Hepatocyte (in vitro differentiated cells): ENCODE results near the gene ATOX1. TPM values are rescaled to one million over a fixed set of nuclear protein-coding genes. Genes with fewer than 3 reads are reported as not detected.
A peak's percentile ranks its signal among the peaks of the same experiment; 100 is the strongest.

Experiments
- DNase-seq: peaks from one replicate; pipeline ENCODE4 v3.0.0-alpha.2; 2016; ENCODE audit warnings: low spot score
- H2AFZ ChIP-seq: fragments of 200-600 bp; sonication (generic); 2 replicates; pipeline ENCODE4 v1.6.0; 2016; ENCODE audit warnings: antibody characterized with exemption, mild to moderate bottlenecking
- H3K27ac ChIP-seq: fragments of 200-600 bp; sonication (generic); 2 replicates; pipeline ENCODE4 v1.5.1; 2016; ENCODE audit warnings: mild to moderate bottlenecking
- H3K27me3 ChIP-seq: fragments of 200-600 bp; sonication (generic); 2 replicates; pipeline ENCODE4 v1.6.1; 2016
- H3K36me3 ChIP-seq: fragments of 200-600 bp; sonication (generic); replicated peaks from 2 replicates; pipeline ENCODE4 v1.5.1; 2016; ENCODE audit warnings: low read depth; ENCODE audit not compliant: insufficient read depth
- H3K4me1 ChIP-seq: fragments of 200-600 bp; sonication (generic); 2 replicates; pipeline ENCODE4 v1.5.1; 2016; ENCODE audit warnings: mild to moderate bottlenecking, moderate library complexity; ENCODE audit not compliant: insufficient read depth
- H3K4me2 ChIP-seq: fragments of 200-600 bp; sonication (generic); 2 replicates; pipeline ENCODE4 v1.6.0; 2016
- H3K4me3 ChIP-seq: fragments of 200-600 bp; sonication (generic); 2 replicates; pipeline ENCODE4 v1.5.1; 2016; ENCODE audit warnings: mild to moderate bottlenecking
- H3K79me2 ChIP-seq: fragments of 200-600 bp; sonication (generic); 2 replicates; pipeline ENCODE4 v1.6.0; 2017; ENCODE audit warnings: mild to moderate bottlenecking
- H3K9me2 ChIP-seq: fragments of 200-600 bp; sonication (generic); replicated peaks from 2 replicates; pipeline ENCODE4 v1.6.0; 2017; ENCODE audit warnings: mild to moderate bottlenecking; ENCODE audit not compliant: insufficient read depth
- H3K9me3 ChIP-seq: fragments of 200-600 bp; sonication (generic); 2 replicates; pipeline ENCODE4 v1.5.1; 2016; ENCODE audit warnings: low read depth, mild to moderate bottlenecking
- H4K20me1 ChIP-seq: fragments of 200-600 bp; sonication (generic); 2 replicates; pipeline ENCODE4 v1.6.0; 2016; ENCODE audit warnings: mild to moderate bottlenecking; ENCODE audit not compliant: insufficient read depth, poor library complexity, severe bottlenecking
- EZH2 ChIP-seq: fragments of 200-600 bp; sonication (generic); IDR thresholded peaks from 2 replicates; pipeline ENCODE4 v1.6.1; 2016; ENCODE audit warnings: antibody characterized with exemption, mild to moderate bottlenecking, borderline replicate concordance
- EZH2phosphoT487 ChIP-seq: fragments of 200-600 bp; sonication (generic); IDR thresholded peaks from one replicate; pipeline ENCODE4 v1.6.1; 2018; ENCODE audit warnings: antibody characterized with exemption, mild to moderate bottlenecking, low read depth, moderate library complexity; ENCODE audit not compliant: unreplicated experiment, severe bottlenecking
- WGBS: methylation state at CpG from one replicate; pipeline ENCODE4 v1.1.6; 2016; ENCODE audit warnings: low lambda C conversion rate; ENCODE audit errors: missing lambda C conversion rate; 5-methylcytosine and 5-hydroxymethylcytosine counted together
- polyA plus RNA-seq: library from polyadenylated mRNA; unstranded; fragments of >200 nt; fragmentation: Nextera tagmentation; extraction: Ambion mirVana; gene quantifications from 2 replicates; pipeline ENCODE4 v1.2.1, GENCODE V29; 2016
- total RNA-seq: library from RNA; depleted of rRNA; stranded (reverse); fragments of >200 nt; gene quantifications from 2 replicates; pipeline ENCODE4 v1.2.3, GENCODE V29; 2014
- TF ChIP-seq, protein P1 (sequence below): fragments of 200-600 bp; sonication (generic); IDR thresholded peaks from 2 replicates; pipeline ENCODE4 v1.5.1; 2016; ENCODE audit warnings: antibody characterized with exemption, mild to moderate bottlenecking; ENCODE audit not compliant: poor library complexity

Gene ATOX1
- total and polyA plus RNA-seq, 2 experiments from 2014 or later: 112 to 348 TPM

DNA sequence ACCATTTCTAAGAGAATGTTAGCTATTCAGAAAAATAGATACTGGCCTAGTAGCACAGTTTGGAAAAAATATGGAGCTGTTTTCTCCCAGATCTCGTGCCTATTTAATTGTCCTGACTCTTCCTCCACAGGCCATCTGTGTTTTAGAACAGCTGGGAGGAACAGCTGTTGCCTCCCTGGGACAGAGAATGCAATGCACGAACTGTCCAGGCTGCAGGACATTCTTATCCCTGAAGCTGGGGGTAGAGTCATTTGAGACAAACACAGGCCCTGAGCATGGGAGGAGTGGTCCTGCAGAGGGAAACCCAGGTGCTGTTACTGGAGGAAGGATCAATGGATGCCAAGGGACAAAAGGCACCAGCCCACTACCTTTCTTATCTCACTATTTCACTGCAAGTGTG is 50.9 kb downstream of the ATOX1 start:
- H3K4me3 ChIP-seq: no peak overlapping the region
- no peaks in the 10 kb centered on the region for H3K79me2 ChIP-seq
- no peaks in the 10 kb centered on the region for H3K36me3 ChIP-seq
- H3K9me2 ChIP-seq: no peaks in the 10 kb centered on the region
- H4K20me1 ChIP-seq: no peaks in the 10 kb centered on the region
- no peak overlapping the region for H3K4me2 ChIP-seq
- peaks cover 9% of the 10 kb centered on the region for H3K4me1 ChIP-seq
- WGBS: 64% methylated on average over 2 of the region's 2 CpGs
- TF ChIP-seq EZH2phosphoT487 (no peak), EZH2 (no peak)
- TF ChIP-seq, protein P1, sequence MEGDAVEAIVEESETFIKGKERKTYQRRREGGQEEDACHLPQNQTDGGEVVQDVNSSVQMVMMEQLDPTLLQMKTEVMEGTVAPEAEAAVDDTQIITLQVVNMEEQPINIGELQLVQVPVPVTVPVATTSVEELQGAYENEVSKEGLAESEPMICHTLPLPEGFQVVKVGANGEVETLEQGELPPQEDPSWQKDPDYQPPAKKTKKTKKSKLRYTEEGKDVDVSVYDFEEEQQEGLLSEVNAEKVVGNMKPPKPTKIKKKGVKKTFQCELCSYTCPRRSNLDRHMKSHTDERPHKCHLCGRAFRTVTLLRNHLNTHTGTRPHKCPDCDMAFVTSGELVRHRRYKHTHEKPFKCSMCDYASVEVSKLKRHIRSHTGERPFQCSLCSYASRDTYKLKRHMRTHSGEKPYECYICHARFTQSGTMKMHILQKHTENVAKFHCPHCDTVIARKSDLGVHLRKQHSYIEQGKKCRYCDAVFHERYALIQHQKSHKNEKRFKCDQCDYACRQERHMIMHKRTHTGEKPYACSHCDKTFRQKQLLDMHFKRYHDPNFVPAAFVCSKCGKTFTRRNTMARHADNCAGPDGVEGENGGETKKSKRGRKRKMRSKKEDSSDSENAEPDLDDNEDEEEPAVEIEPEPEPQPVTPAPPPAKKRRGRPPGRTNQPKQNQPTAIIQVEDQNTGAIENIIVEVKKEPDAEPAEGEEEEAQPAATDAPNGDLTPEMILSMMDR: no peak
- no peak overlapping the region for H3K27ac ChIP-seq
- DNase-seq: no peak
- no peaks in the 10 kb centered on the region for H3K27me3 ChIP-seq
- H2AFZ ChIP-seq: no peak overlapping the region
- no peaks in the 10 kb centered on the region for H3K9me3 ChIP-seq

DNA sequence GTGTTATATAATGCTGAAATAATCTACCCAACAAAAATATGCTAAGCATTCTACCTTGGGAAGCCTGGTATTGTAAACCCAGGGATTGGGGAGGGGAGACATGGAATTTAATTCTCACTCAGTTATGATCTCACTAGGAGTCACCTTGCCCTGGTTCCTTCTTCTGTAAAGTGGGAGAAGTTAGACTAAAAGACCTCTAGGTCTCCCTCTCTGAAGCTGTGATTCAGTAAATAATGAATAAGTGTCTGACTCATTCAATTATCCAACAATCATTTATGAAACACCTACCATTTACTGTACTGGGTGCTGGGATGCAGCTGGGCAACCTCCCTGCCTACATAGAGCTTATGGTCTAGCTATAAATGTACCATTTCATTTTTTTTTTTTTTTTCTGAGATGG is 51.5 kb downstream of the ATOX1 start:
- no peak for DNase-seq
- H3K27ac ChIP-seq: no peak overlapping the region
- no peak overlapping the region for H3K4me2 ChIP-seq
- no peaks in the 10 kb centered on the region for H3K27me3 ChIP-seq
- TF ChIP-seq, protein P1: no peak
- no peaks in the 10 kb centered on the region for H3K9me2 ChIP-seq
- no peaks in the 10 kb centered on the region for H3K79me2 ChIP-seq
- H4K20me1 ChIP-seq: no peaks in the 10 kb centered on the region
- no peaks in the 10 kb centered on the region for H3K9me3 ChIP-seq
- no peaks in the 10 kb centered on the region for H3K36me3 ChIP-seq
- peaks cover 9% of the 10 kb centered on the region for H3K4me1 ChIP-seq
- no peak overlapping the region for H2AFZ ChIP-seq
- no peak overlapping the region for H3K4me3 ChIP-seq

DNA sequence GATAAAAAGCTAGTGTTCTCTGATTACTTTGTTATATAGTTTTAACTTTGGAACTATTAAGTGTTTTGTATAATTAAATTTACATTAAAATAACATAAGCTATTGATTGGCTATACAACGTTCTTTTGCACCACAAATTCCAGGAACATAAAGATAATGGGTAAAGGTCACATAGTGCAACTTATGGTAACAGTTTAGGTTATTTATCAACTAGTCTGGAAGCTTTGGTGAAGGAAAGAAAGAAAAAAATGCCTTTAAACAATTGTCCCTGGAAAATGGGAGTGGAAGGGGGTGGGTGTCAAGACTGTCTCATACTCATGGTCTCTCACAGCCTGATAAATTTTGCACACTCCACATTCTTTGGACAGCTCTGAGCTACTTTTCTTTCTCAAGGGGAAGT is 54.7 kb downstream of the ATOX1 start:
- no peak overlapping the region for H3K4me2 ChIP-seq
- WGBS: 41% methylated on average over 1 of the region's 1 CpG

DNA sequence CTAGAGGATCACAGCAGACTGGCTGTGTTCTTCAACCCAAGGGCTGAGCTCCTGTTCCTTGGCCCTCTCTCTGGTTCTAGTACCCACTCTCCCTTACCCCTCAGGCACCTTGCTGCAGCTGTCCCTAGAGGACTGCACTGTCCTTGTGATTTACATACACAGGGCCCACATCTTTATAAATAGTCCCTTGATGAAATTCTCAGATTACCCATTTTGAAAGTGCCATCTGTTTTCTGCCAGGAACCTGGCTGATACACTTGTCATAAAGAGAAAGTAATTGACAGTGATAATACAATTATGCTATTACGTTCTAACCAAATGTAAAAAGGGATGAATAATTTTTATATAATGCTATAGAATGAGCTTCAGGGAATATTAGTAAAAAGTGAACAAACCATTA is 55.2 kb downstream of the ATOX1 start:
- 75% methylated on average over 1 of the region's 1 CpG for WGBS
- H3K9me2 ChIP-seq: no peaks in the 10 kb centered on the region

More for the DNA sequence above, 54.7 kb downstream of the ATOX1 start:
- no peak overlapping the region for H3K27ac ChIP-seq
- no peaks in the 10 kb centered on the region for H4K20me1 ChIP-seq
- peak overlapping the region; percentile 49 for H2AFZ ChIP-seq
- no peaks in the 10 kb centered on the region for H3K27me3 ChIP-seq
- TF ChIP-seq, protein P1: no peak
- TF ChIP-seq EZH2phosphoT487 (no peak), EZH2 (no peak)
- no peak for DNase-seq
- H3K4me3 ChIP-seq: no peak overlapping the region
- no peaks in the 10 kb centered on the region for H3K9me2 ChIP-seq
- H3K36me3 ChIP-seq: no peaks in the 10 kb centered on the region
- peaks cover 27% of the 10 kb centered on the region for H3K4me1 ChIP-seq
- no peaks in the 10 kb centered on the region for H3K9me3 ChIP-seq
- no peaks in the 10 kb centered on the region for H3K79me2 ChIP-seq

More for the DNA sequence above, 55.2 kb downstream of the ATOX1 start:
- peaks cover 32% of the 10 kb centered on the region for H3K4me1 ChIP-seq
- H2AFZ ChIP-seq: no peak overlapping the region
- no peaks in the 10 kb centered on the region for H4K20me1 ChIP-seq
- H3K36me3 ChIP-seq: no peaks in the 10 kb centered on the region
- no peak overlapping the region for H3K4me3 ChIP-seq
- TF ChIP-seq EZH2phosphoT487 (no peak), EZH2 (no peak)
- TF ChIP-seq, protein P1: no peak
- no peaks in the 10 kb centered on the region for H3K27me3 ChIP-seq
- no peak overlapping the region for H3K27ac ChIP-seq
- no peak for DNase-seq
- H3K9me3 ChIP-seq: no peaks in the 10 kb centered on the region
- no peak overlapping the region for H3K4me2 ChIP-seq
- no peaks in the 10 kb centered on the region for H3K79me2 ChIP-seq
